CD14-positive monocyte (primary cell): ENCODE results near the gene SLC22A5. TPM values are rescaled to one million over a fixed set of nuclear protein-coding genes. Genes with fewer than 3 reads are reported as not detected.

Experiments used
- DNase-seq, 3 donors: peaks; one replicate each; pipeline ENCODE4 v3.0.0-alpha.2; 2011 to 2022
- H2AFZ ChIP-seq: 2 replicates; pipeline ENCODE4 v1.6.0; 2012; ENCODE audit warnings: mild to moderate bottlenecking, low read depth, low read length, inconsistent platforms; ENCODE audit not compliant: insufficient read depth, poor library complexity, severe bottlenecking
- H3K27ac ChIP-seq, 2 donors: 1 replicate in 1 of 2; 2 replicates in 1 of 2; pipeline ENCODE4 v1.5.1; 2012 to 2013; ENCODE audit warnings: low read length in 2 of 2, control low read depth in 1 of 2, inconsistent platforms in 1 of 2, low read depth in 1 of 2, mild to moderate bottlenecking in 1 of 2
- H3K27me3 ChIP-seq, 2 donors: one replicate each; pipeline versions ENCODE4 v1.6.0 to v1.6.1; 2011 to 2013; ENCODE audit warnings: low read length in 2 of 2; ENCODE audit not compliant: control insufficient read depth in 2 of 2, insufficient read depth in 2 of 2
- H3K36me3 ChIP-seq, 2 donors: replicated peaks in 1 of 2; 1 replicate in 1 of 2; 2 replicates in 1 of 2; pipeline versions ENCODE4 v1.5.1 to v1.6.1; 2012 to 2013; ENCODE audit warnings: low read length in 2 of 2, control low read depth in 1 of 2, inconsistent platforms in 1 of 2, mild to moderate bottlenecking in 1 of 2; ENCODE audit not compliant: insufficient read depth in 2 of 2, control insufficient read depth in 1 of 2
- H3K4me1 ChIP-seq, 2 donors: 1 replicate in 1 of 2; 2 replicates in 1 of 2; pipeline versions ENCODE4 v1.5.1 to v1.6.1; 2012 to 2013; ENCODE audit warnings: low read length in 2 of 2, control low read depth in 1 of 2, inconsistent platforms in 1 of 2, mild to moderate bottlenecking in 1 of 2, moderate library complexity in 1 of 2; ENCODE audit not compliant: insufficient read depth in 2 of 2, control insufficient read depth in 1 of 2
- H3K4me2 ChIP-seq: replicated peaks from 2 replicates; pipeline ENCODE3; 2012; ENCODE audit warnings: low read length, moderate library complexity, mild to moderate bottlenecking; ENCODE audit not compliant: poor library complexity, severe bottlenecking; ENCODE audit errors: extremely low read depth
- H3K4me3 ChIP-seq, 3 experiments: fragments of 200-600 bp in 1 of 3; sonication (generic) in 1 of 3; replicated peaks in 1 of 3; 1 replicate in 2 of 3; 2 replicates in 1 of 3; pipeline ENCODE4 v1.5.1; 2011 to 2013; ENCODE audit warnings: low read length in 3 of 3, mild to moderate bottlenecking in 3 of 3, control low read depth in 2 of 3, low read depth in 2 of 3, inconsistent platforms in 1 of 3, moderate library complexity in 1 of 3
- H3K79me2 ChIP-seq: 2 replicates; pipeline ENCODE4 v1.6.0; 2012; ENCODE audit warnings: mild to moderate bottlenecking, control low read depth, inconsistent platforms, low read length, moderate library complexity; ENCODE audit not compliant: insufficient read depth
- H3K9ac ChIP-seq: 2 replicates; pipeline ENCODE4 v1.6.0; 2017; ENCODE audit warnings: low read length, mild to moderate bottlenecking; ENCODE audit not compliant: insufficient read depth, poor library complexity, severe bottlenecking
- H3K9me3 ChIP-seq, 2 donors: replicated peaks in 1 of 2; 1 replicate in 1 of 2; 2 replicates in 1 of 2; pipeline versions ENCODE4 v1.5.1 to v1.6.1; 2012 to 2013; ENCODE audit warnings: low read length in 2 of 2, control low read depth in 1 of 2; ENCODE audit not compliant: control insufficient read depth in 1 of 2, insufficient read depth in 1 of 2
- H4K20me1 ChIP-seq: 2 replicates; pipeline ENCODE4 v1.6.0; 2012; ENCODE audit warnings: mild to moderate bottlenecking, low read length, control low read depth, moderate library complexity; ENCODE audit not compliant: insufficient read depth
- H3K27ac Mint-ChIP-seq, 7 donors: one replicate each; pipeline ENCODE4 v1.8.0; 2020; ENCODE audit warnings: mild to moderate bottlenecking in 7 of 7, mixed read lengths in 7 of 7, moderate library complexity in 6 of 7, inconsistent platforms in 2 of 7
- H3K27me3 Mint-ChIP-seq, 3 donors: one replicate each; pipeline ENCODE4 v1.8.0; 2021 to 2022; ENCODE audit warnings: low read depth in 3 of 3, mild to moderate bottlenecking in 3 of 3, mixed read lengths in 3 of 3, moderate library complexity in 3 of 3, inconsistent platforms in 1 of 3
- H3K36me3 Mint-ChIP-seq, 2 donors: one replicate each; pipeline ENCODE4 v1.8.0; 2020; ENCODE audit warnings: mixed read lengths in 2 of 2, inconsistent platforms in 1 of 2, mild to moderate bottlenecking in 1 of 2
- H3K4me1 Mint-ChIP-seq: one replicate; pipeline ENCODE4 v1.8.0; 2020; ENCODE audit warnings: mild to moderate bottlenecking, mixed read lengths
- H3K4me3 Mint-ChIP-seq, 2 donors: one replicate each; pipeline ENCODE4 v1.8.0; 2020; ENCODE audit warnings: mild to moderate bottlenecking in 2 of 2, mixed read lengths in 2 of 2, moderate library complexity in 1 of 2
- H3K9me3 Mint-ChIP-seq, 7 donors: one replicate each; pipeline ENCODE4 v1.8.0; 2020 to 2022; ENCODE audit warnings: mixed read lengths in 7 of 7, mild to moderate bottlenecking in 6 of 7, moderate library complexity in 6 of 7, inconsistent platforms in 2 of 7
- CTCF ChIP-seq: fragments of 200-600 bp; IDR thresholded peaks from one replicate; pipeline ENCODE4 v1.8.0; 2022; ENCODE audit warnings: antibody characterized with exemption, mild to moderate bottlenecking
- WGBS: methylation state at CpG from one replicate; pipeline ENCODE4 v1.1.5; 2013; ENCODE audit warnings: missing lambda C conversion rate; ENCODE audit not compliant: insufficient coverage; 5-methylcytosine and 5-hydroxymethylcytosine counted together
- intact Hi-C, 2 donors: fragments of 100-400 bp; cut with micrococcal nuclease; formaldehyde crosslinking; loops; one replicate each; pipeline versions ENCODE4 v1.15.0 to v1.15.1; 2023
- polyA plus RNA-seq, 3 donors: library from polyadenylated mRNA; depleted of rRNA in 1 of 3; unstranded in 2 of 3; stranded (reverse) in 1 of 3; fragments of 300-500 nt in 2 of 3; fragments of >200 nt in 1 of 3; fragmentation: Illumina TruSeq in 2 of 3; gene quantifications; 1 replicate in 2 of 3; 2 replicates in 1 of 3; pipeline ENCODE4 v1.2.3, GENCODE V29; 2012 to 2021

The SLC22A5 gene
- polyA plus RNA-seq, 3 donors, result 2.4 to 14.6 (median 3.5) TPM

GRCh38 chr5:132431632-132432031 is 62.1 kb downstream of the SLC22A5 start:
- Histone ChIP-seq H3K27ac (peak overlapping the region in 1 of 2 donors; percentile 50), H3K79me2 (peaks cover 75% of the 10 kb centered on the region), H3K27me3 (no peaks in the 10 kb centered on the region), H2AFZ (no peak overlapping the region), H4K20me1 (no peaks in the 10 kb centered on the region), H3K36me3 (no peaks in the 10 kb centered on the region), H3K4me3 (peak overlapping the region in 1 of 3 experiments; percentile 11), H3K9ac (no peak overlapping the region), H3K9me3 (no peaks in the 10 kb centered on the region), H3K4me1 (peaks cover 94 to 97% of the 10 kb centered on the region in 2 donors), H3K4me2 (no peak overlapping the region)
- intact Hi-C loops, result loop anchor here in 1 of 2 donors (2.0 kb wide), 1 partner anchor 15 kb away; no protein-coding TSS in a partner anchor
- TF ChIP-seq CTCF, result no peak
- peaks cover 31 to 32% of the 10 kb centered on the region in 2 donors for H3K36me3 Mint-ChIP-seq
- H3K4me1 Mint-ChIP-seq, result peaks cover 93% of the 10 kb centered on the region
- peaks cover 0 to 2% (median 0%) of the 10 kb centered on the region in 3 donors for H3K27me3 Mint-ChIP-seq
- no peaks in the 10 kb centered on the region for H3K9me3 Mint-ChIP-seq
- WGBS, result no CpG with 5 or more reads among the region's 4 CpGs
- peak in 2 of 3 donors; percentile 52 to 58 for DNase-seq
- H3K27ac Mint-ChIP-seq, result peak overlapping the region; percentile 72 to 97 (median 90)
- H3K4me3 Mint-ChIP-seq, result no peak overlapping the region

GRCh38 chr5:132433141-132433540 is 63.6 kb downstream of the SLC22A5 start:
- H3K9me3 ChIP-seq, result no peaks in the 10 kb centered on the region
- peaks cover 73% of the 10 kb centered on the region for H3K79me2 ChIP-seq
- TF ChIP-seq CTCF, result no peak
- DNase-seq, result no peak
- H3K27me3 Mint-ChIP-seq, result peaks cover 0 to 2% (median 0%) of the 10 kb centered on the region in 3 donors
- intact Hi-C loops, result no loop called here
- WGBS, result no CpG with 5 or more reads among the region's 6 CpGs
- no peak overlapping the region for H3K4me2 ChIP-seq
- H3K4me3 ChIP-seq, result no peak overlapping the region
- H2AFZ ChIP-seq, result no peak overlapping the region
- no peaks in the 10 kb centered on the region for H3K27me3 ChIP-seq
- no peaks in the 10 kb centered on the region for H3K36me3 ChIP-seq
- H3K9ac ChIP-seq, result no peak overlapping the region
- peaks cover 93% of the 10 kb centered on the region for H3K4me1 Mint-ChIP-seq
- no peak overlapping the region for H3K4me3 Mint-ChIP-seq
- H3K27ac Mint-ChIP-seq, result peak overlapping the region in 6 of 7 donors; percentile 15 to 97 (median 53)
- H3K36me3 Mint-ChIP-seq, result peaks cover 31 to 32% of the 10 kb centered on the region in 2 donors
- H3K4me1 ChIP-seq, result peaks cover 94 to 97% of the 10 kb centered on the region in 2 donors
- no peaks in the 10 kb centered on the region for H4K20me1 ChIP-seq
- H3K9me3 Mint-ChIP-seq, result no peaks in the 10 kb centered on the region
- H3K27ac ChIP-seq, result peak overlapping the region in 1 of 2 donors; percentile 5
